AG20443 (cell line): ENCODE results near the gene FETUB.
"Not testable (repeated sequence)": the region's sequence is repeated elsewhere in the genome, so short reads cannot be mapped to it uniquely, and the experiment has no call there.

ENCODE experiments used
- DNase-seq: peaks from one replicate; pipeline ENCODE4 v3.0.0; 2012; ENCODE audit warnings: low spot score, mixed read lengths

The FETUB gene

GRCh38 chr3:186679151-186679550 is 39.0 kb downstream of the FETUB start:
- no peak for DNase-seq

- DNase-seq: no peak
Observed at GRCh38 chr3:186680869-186681268, 40.7 kb downstream of the FETUB start.

GRCh38 chr3:186682812-186683211 is 42.6 kb downstream of the FETUB start:
- no peak for DNase-seq

- no peak for DNase-seq
Observed at GRCh38 chr3:186683979-186684378, 43.8 kb downstream of the FETUB start.

GRCh38 chr3:186686475-186686874 is 46.3 kb downstream of the FETUB start:
- DNase-seq: not testable (repeated sequence)

- no peak for DNase-seq
Observed at GRCh38 chr3:186687120-186687651, 47.0 kb downstream of the FETUB start.

GRCh38 chr3:186690304-186690703 is 50.1 kb downstream of the FETUB start:
- DNase-seq: not testable (repeated sequence)

GRCh38 chr3:186691676-186692075 is 51.5 kb downstream of the FETUB start:
- no peak for DNase-seq

GRCh38 chr3:186693843-186694242 is 53.6 kb downstream of the FETUB start:
- DNase-seq: no peak

- no peak for DNase-seq
Observed at GRCh38 chr3:186694288-186695032, 54.3 kb downstream of the FETUB start.

GRCh38 chr3:186696522-186696921 is 56.3 kb downstream of the FETUB start:
- DNase-seq: no peak

- no peak for DNase-seq
Observed at GRCh38 chr3:186697510-186697909, 57.3 kb downstream of the FETUB start.

GRCh38 chr3:186700267-186700666 is 60.1 kb downstream of the FETUB start:
- DNase-seq: no peak

GRCh38 chr3:186702451-186702850 is 62.3 kb downstream of the FETUB start:
- DNase-seq: not testable (repeated sequence)
